ENCODE results near the gene TTLL3.

The TTLL3 gene, protein sequence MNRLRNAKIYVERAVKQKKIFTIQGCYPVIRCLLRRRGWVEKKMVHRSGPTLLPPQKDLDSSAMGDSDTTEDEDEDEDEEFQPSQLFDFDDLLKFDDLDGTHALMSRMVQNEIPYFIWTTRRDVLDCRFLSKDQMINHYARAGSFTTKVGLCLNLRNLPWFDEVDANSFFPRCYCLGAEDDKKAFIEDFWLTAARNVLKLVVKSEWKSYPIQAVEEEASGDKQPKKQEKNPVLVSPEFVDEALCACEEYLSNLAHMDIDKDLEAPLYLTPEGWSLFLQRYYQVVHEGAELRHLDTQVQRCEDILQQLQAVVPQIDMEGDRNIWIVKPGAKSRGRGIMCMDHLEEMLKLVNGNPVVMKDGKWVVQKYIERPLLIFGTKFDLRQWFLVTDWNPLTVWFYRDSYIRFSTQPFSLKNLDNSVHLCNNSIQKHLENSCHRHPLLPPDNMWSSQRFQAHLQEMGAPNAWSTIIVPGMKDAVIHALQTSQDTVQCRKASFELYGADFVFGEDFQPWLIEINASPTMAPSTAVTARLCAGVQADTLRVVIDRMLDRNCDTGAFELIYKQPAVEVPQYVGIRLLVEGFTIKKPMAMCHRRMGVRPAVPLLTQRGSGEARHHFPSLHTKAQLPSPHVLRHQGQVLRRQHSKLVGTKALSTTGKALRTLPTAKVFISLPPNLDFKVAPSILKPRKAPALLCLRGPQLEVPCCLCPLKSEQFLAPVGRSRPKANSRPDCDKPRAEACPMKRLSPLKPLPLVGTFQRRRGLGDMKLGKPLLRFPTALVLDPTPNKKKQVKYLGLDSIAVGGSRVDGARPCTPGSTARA
- 24.8 to 38.1 (median 24.9) reads per million in 3 donors for total RNA-seq

DNA sequence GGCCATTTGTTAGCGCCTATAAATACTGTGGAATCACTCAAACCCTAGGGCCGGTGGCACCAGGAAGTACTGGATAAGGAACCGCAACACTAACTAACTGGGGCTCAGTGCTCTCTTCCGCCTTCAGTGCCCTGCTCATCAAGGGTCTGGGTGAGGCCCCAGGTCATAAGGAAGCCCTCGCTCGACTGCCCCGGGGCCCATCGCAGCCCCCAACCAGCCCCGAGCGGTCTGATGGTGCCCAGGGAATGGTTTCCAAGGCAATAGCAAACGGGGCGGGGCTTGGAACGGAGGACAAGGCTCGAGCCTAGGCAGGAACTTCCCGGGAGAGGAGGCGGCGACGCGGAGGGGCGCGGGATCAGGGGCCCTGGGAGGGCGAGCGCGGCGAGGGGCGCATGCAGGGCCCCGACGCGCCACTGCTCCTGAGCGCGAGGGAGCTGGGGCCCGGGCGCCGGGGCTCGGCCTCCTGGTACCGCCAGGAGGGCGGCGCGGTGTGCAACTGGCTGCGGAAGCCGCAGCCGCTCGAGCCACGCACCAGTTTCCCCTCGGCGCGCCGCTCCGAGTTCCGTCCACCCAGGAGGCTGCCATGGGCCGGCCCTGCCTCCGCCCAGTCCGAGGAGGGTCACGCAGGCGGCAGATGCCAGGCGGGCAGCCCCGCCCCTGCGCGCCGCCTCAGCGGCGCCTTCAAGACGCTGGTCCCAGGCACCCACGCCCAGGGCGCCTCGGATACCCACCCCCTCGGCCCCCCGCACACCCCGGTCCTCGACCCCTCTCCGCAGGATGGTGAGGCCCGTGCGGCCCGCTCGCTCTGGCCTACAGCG is at the start of gene TTLL3:
Gene TTLL3, plus strand, starts transcription at position 648 of the 818 bp plus-strand sequence. CDS start 400 bp downstream, outside the sequence.
- Histone ChIP-seq H3K9me3 (ENCODE audit: control insufficient read depth, low read length) (no peaks in the 10 kb centered on the region), H3K27me3 (replicated peaks; ENCODE audit: control insufficient read depth, insufficient read depth, low read length, poor library complexity, severe bottlenecking) (no peaks in the 10 kb centered on the region), H3K4me1 (ENCODE audit: control insufficient read depth, insufficient read depth, low read length, poor library complexity, severe bottlenecking) (peaks cover 30% of the 10 kb centered on the region), H3K4me3 (ENCODE audit: insufficient read depth, low read depth, low read length, poor library complexity, severe bottlenecking) (peak within 1 kb of the TSS; percentile 82), H3K36me3 (ENCODE audit: control insufficient read depth, insufficient read depth, low read length) (peaks cover 31% of the 10 kb centered on the region), H3K27ac (ENCODE audit: insufficient read depth, low read length, poor library complexity, severe bottlenecking) (peak within 1 kb of the TSS; percentile 76)
- DNase-seq: peak in 2 of 3 donors; percentile 16 to 25

DNA sequence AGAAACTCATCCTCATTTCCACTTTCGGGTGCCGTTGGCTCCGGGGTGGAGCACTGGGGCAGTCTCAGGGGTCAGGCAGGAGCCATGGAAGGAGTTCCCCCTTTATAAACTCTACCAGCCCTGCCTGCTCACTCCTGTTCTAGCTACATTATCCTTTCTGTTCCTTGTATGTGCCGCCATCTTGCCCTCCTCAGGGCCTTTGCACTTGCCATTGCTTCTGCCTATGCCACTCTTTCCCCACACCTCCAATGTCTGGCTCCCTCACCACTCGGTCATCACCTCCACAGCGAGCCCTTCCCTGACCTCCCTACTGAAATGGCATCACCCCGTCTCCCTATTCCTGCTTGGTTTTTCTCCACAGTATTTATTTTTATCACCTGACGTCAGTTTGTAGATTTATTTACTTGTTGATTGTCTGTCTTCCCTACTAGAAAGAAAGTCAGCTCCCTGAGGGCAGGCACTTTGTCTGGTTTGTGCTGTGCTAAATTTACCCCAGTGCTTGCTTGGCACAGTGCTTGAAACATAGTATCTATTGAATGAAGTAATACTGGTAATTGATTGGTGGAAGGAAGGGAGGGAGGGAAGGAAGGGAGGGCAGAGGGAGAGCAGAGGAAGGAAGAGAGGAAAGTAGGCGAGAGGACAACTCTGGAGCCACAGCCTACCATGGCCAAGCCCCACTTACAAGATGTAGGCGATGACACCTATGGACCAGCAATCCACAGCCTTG is 49.1 kb upstream of the TTLL3 start:
- no peak overlapping the region for H3K27ac ChIP-seq (ENCODE audit: insufficient read depth, low read length, poor library complexity, severe bottlenecking)
- H3K9me3 ChIP-seq (ENCODE audit: control insufficient read depth, low read length): no peaks in the 10 kb centered on the region
- no peaks in the 10 kb centered on the region for H3K4me1 ChIP-seq (ENCODE audit: control insufficient read depth, insufficient read depth, low read length, poor library complexity, severe bottlenecking)
- no peak for DNase-seq
- no peak overlapping the region for H3K4me3 ChIP-seq (ENCODE audit: insufficient read depth, low read depth, low read length, poor library complexity, severe bottlenecking)
- no peaks in the 10 kb centered on the region for H3K27me3 ChIP-seq (replicated peaks; ENCODE audit: control insufficient read depth, insufficient read depth, low read length, poor library complexity, severe bottlenecking)
- peaks cover 31% of the 10 kb centered on the region for H3K36me3 ChIP-seq (ENCODE audit: control insufficient read depth, insufficient read depth, low read length)

DNA sequence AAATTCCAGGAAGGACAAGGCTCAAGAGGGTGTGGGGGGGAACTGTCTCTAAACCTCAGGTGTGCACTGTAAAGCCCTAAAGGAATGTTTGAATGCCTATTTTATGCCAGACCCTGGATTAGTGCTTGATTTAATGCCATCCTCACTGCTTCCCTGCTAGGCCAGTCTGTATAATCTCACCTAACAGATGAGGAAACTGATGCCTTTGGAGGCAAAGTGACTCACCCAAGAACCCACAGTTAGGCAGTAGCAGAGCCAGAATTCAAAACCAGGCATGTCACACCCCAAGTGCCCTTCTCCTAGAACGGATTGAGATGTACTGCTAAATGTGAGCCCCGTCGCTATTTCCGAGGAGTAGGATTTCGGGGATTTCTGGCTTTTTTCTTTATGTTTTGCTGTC is 48.1 kb upstream of the TTLL3 start:
- no peak for DNase-seq
- H3K36me3 ChIP-seq (ENCODE audit: control insufficient read depth, insufficient read depth, low read length): peaks cover 22% of the 10 kb centered on the region
- no peaks in the 10 kb centered on the region for H3K4me1 ChIP-seq (ENCODE audit: control insufficient read depth, insufficient read depth, low read length, poor library complexity, severe bottlenecking)
- no peaks in the 10 kb centered on the region for H3K27me3 ChIP-seq (replicated peaks; ENCODE audit: control insufficient read depth, insufficient read depth, low read length, poor library complexity, severe bottlenecking)
- H3K27ac ChIP-seq (ENCODE audit: insufficient read depth, low read length, poor library complexity, severe bottlenecking): no peak overlapping the region
- H3K4me3 ChIP-seq (ENCODE audit: insufficient read depth, low read depth, low read length, poor library complexity, severe bottlenecking): no peak overlapping the region
- no peaks in the 10 kb centered on the region for H3K9me3 ChIP-seq (ENCODE audit: control insufficient read depth, low read length)

DNA sequence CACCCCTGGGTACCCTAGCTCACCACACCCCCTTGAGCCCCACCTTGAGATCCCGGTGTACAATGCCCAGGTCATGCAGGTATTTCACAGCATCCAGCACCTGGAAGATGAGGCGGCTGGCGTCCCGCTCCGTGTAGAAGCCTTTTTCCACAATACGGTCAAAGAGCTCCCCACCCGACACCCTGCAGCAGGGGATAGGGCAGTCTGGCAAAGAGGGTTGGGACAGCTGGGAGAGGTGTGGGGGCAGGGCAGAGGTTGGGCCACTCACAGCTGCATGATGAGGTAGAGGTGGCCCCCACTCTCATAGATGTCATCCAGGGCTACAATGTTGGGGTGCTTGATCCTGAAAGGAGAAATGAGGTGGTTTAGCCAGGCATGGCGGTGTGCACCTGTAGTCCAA is 47.2 kb upstream of the TTLL3 start:
- no peak overlapping the region for H3K27ac ChIP-seq (ENCODE audit: insufficient read depth, low read length, poor library complexity, severe bottlenecking)
- no peaks in the 10 kb centered on the region for H3K4me1 ChIP-seq (ENCODE audit: control insufficient read depth, insufficient read depth, low read length, poor library complexity, severe bottlenecking)
- H3K27me3 ChIP-seq (replicated peaks; ENCODE audit: control insufficient read depth, insufficient read depth, low read length, poor library complexity, severe bottlenecking): no peaks in the 10 kb centered on the region
- H3K9me3 ChIP-seq (ENCODE audit: control insufficient read depth, low read length): no peaks in the 10 kb centered on the region
- no peak for DNase-seq
- H3K4me3 ChIP-seq (ENCODE audit: insufficient read depth, low read depth, low read length, poor library complexity, severe bottlenecking): no peak overlapping the region
- peaks cover 14% of the 10 kb centered on the region for H3K36me3 ChIP-seq (ENCODE audit: control insufficient read depth, insufficient read depth, low read length)

DNA sequence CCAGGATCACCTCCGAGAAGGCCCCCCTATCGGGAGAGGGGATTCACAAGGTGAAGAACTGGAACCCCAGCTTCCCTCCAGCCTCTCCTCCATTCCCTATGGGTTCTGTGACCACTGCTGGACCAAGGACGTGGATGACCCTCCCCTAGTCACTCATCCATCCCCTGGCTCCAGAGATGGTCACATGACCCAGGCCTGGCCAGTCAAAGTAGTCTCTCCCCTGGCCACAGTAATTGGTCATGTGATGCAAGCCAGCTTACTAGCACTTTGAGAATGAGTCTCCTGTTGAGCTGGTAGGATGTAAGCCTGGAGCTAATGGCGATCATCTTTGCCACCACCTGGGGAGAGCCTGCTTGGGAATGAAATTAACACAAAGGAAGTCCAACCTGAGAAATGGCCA is 44.2 kb upstream of the TTLL3 start:
- H3K27ac ChIP-seq (ENCODE audit: insufficient read depth, low read length, poor library complexity, severe bottlenecking): no peak overlapping the region
- DNase-seq: no peak
- H3K36me3 ChIP-seq (ENCODE audit: control insufficient read depth, insufficient read depth, low read length): peaks cover 4% of the 10 kb centered on the region
- no peak overlapping the region for H3K4me3 ChIP-seq (ENCODE audit: insufficient read depth, low read depth, low read length, poor library complexity, severe bottlenecking)
- peaks cover 12% of the 10 kb centered on the region for H3K4me1 ChIP-seq (ENCODE audit: control insufficient read depth, insufficient read depth, low read length, poor library complexity, severe bottlenecking)
- no peaks in the 10 kb centered on the region for H3K27me3 ChIP-seq (replicated peaks; ENCODE audit: control insufficient read depth, insufficient read depth, low read length, poor library complexity, severe bottlenecking)
- H3K9me3 ChIP-seq (ENCODE audit: control insufficient read depth, low read length): no peaks in the 10 kb centered on the region

DNA sequence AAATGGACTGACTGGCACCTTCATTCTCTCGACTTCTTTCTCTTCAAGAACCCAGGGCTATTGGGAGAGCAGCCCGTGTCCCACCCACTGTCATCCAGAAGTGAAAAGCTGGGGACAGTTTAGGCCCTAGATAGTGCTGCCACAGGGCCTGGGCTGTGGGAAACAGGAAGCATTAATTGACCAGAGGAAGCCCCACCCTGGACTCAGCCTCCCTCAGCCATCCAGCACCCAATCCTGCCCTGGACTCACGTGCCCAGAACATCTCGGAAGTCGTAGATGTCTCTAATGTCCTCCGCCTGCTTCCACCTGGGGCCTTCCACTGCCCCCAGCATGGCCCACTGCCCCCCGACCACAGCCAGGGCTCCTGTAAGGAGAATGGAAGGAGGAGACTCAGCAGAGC is 42.6 kb upstream of the TTLL3 start:
- DNase-seq: no peak
- no peaks in the 10 kb centered on the region for H3K27me3 ChIP-seq (replicated peaks; ENCODE audit: control insufficient read depth, insufficient read depth, low read length, poor library complexity, severe bottlenecking)
- H3K36me3 ChIP-seq (ENCODE audit: control insufficient read depth, insufficient read depth, low read length): no peaks in the 10 kb centered on the region
- H3K4me1 ChIP-seq (ENCODE audit: control insufficient read depth, insufficient read depth, low read length, poor library complexity, severe bottlenecking): peaks cover 12% of the 10 kb centered on the region
- no peak overlapping the region for H3K27ac ChIP-seq (ENCODE audit: insufficient read depth, low read length, poor library complexity, severe bottlenecking)
- H3K9me3 ChIP-seq (ENCODE audit: control insufficient read depth, low read length): no peaks in the 10 kb centered on the region
- no peak overlapping the region for H3K4me3 ChIP-seq (ENCODE audit: insufficient read depth, low read depth, low read length, poor library complexity, severe bottlenecking)

DNA sequence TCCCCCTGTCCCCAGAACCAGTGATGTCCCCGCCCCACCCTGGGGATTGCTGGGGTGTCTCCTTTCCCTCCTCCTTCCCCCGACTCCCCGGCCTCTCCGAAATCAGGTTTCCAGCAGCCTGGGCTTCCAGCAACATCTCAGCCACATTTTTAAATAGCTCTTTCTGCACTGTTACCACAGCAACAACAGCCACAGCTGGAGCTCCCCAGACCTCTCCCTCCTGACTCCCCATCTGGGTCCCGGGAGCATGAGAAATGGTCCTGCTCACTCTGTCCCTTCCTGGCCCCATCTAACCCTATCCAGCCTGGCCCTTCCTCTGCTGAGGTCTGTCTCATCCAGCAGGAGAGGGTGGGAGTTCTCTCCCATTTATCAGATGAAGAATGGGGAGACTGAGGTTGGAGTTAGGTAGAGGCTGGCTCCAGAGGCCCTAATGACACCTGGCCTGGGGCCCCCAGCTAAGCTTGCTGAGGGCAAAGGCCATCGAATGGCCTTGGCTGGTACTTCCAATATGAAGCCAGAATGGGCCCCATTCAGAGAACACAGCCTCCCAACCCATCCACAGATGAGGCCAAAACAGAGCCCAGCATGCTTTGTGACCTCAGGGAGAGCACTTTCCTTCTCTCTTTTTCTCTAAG is 41.8 kb upstream of the TTLL3 start:
- Histone ChIP-seq H3K9me3 (ENCODE audit: control insufficient read depth, low read length) (no peaks in the 10 kb centered on the region), H3K27me3 (replicated peaks; ENCODE audit: control insufficient read depth, insufficient read depth, low read length, poor library complexity, severe bottlenecking) (no peaks in the 10 kb centered on the region), H3K36me3 (ENCODE audit: control insufficient read depth, insufficient read depth, low read length) (no peaks in the 10 kb centered on the region), H3K27ac (ENCODE audit: insufficient read depth, low read length, poor library complexity, severe bottlenecking) (no peak overlapping the region), H3K4me1 (ENCODE audit: control insufficient read depth, insufficient read depth, low read length, poor library complexity, severe bottlenecking) (peaks cover 12% of the 10 kb centered on the region), H3K4me3 (ENCODE audit: insufficient read depth, low read depth, low read length, poor library complexity, severe bottlenecking) (no peak overlapping the region)
- no peak for DNase-seq

DNA sequence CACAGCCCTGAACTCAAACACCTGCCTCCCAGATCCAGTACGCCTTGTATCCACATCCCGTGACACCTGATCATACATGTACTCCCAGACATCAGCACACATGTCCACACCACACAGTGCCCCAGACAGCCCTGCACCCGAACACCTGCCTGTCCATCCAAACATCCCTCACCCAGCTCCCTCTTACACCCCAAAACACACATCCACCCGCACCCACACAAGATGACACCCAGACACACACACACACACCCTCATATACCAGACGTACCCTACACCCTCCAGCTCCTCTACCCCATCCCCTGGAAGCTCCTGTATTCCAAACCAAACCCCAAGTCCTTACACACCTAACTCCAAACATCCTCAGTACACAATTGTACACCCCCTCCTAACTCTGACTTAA is 41.0 kb upstream of the TTLL3 start:
- Histone ChIP-seq H3K4me3 (ENCODE audit: insufficient read depth, low read depth, low read length, poor library complexity, severe bottlenecking) (peak overlapping the region; percentile 59), H3K27ac (ENCODE audit: insufficient read depth, low read length, poor library complexity, severe bottlenecking) (no peak overlapping the region), H3K9me3 (ENCODE audit: control insufficient read depth, low read length) (no peaks in the 10 kb centered on the region)

More for the DNA sequence above, 41.0 kb upstream of the TTLL3 start:
- Histone ChIP-seq H3K4me1 (ENCODE audit: control insufficient read depth, insufficient read depth, low read length, poor library complexity, severe bottlenecking) (peaks cover 12% of the 10 kb centered on the region), H3K27me3 (replicated peaks; ENCODE audit: control insufficient read depth, insufficient read depth, low read length, poor library complexity, severe bottlenecking) (no peaks in the 10 kb centered on the region), H3K36me3 (ENCODE audit: control insufficient read depth, insufficient read depth, low read length) (no peaks in the 10 kb centered on the region)
- DNase-seq: no peak

All from effector memory CD4-positive, alpha-beta T cell (primary cell).